Left lung (tissue), 10 donors: ENCODE measurements around the gene RNF13. TPM values are rescaled to one million over a fixed set of nuclear protein-coding genes. Genes with fewer than 3 reads are reported as not detected.

Experiments
- ATAC-seq: fragments of 200-7000 bp; cut with Tn5 transposase; one replicate; pipeline ENCODE4 v1.9.1; 2020; ENCODE audit warnings: moderate library complexity
- DNase-seq, 4 donors: peaks; one replicate each; pipeline ENCODE4 v3.0.0-alpha.2; 2013 to 2020
- H3K27ac ChIP-seq, 2 donors: fragments of 200-600 bp; sonication (generic) in 1 of 2; one replicate each; pipeline versions ENCODE4 v1.5.0 to v1.8.0; 2020 to 2021
- H3K27me3 ChIP-seq, 2 donors: fragments of 200-600 bp; sonication (generic) in 1 of 2; one replicate each; pipeline versions ENCODE4 v1.5.0 to v1.8.0; 2020 to 2021
- H3K36me3 ChIP-seq, 2 donors: fragments of 200-600 bp; sonication (generic) in 1 of 2; one replicate each; pipeline versions ENCODE4 v1.5.0 to v1.8.0; 2020 to 2021
- H3K4me1 ChIP-seq, 2 donors: fragments of 200-600 bp; one replicate each; pipeline ENCODE4 v1.8.0; 2021
- H3K4me3 ChIP-seq, 2 donors: fragments of 200-600 bp; sonication (generic) in 1 of 2; one replicate each; pipeline versions ENCODE4 v1.5.0 to v1.8.0; 2020 to 2021; ENCODE audit warnings: mild to moderate bottlenecking in 1 of 2
- H3K9me3 ChIP-seq, 2 donors: fragments of 200-600 bp; sonication (generic) in 1 of 2; one replicate each; pipeline versions ENCODE4 v1.5.0 to v1.8.0; 2020 to 2021
- intact Hi-C, 2 donors: fragments of 100-400 bp; cut with DNase I; formaldehyde crosslinking; loops; one replicate each; pipeline versions ENCODE4 v1.11.2 to v1.14.2; 2022
- polyA plus RNA-seq, 6 donors: library from polyadenylated mRNA; unstranded; fragments of 120-200 nt; gene quantifications; one replicate each; pipeline ENCODE4 v1.2.1, GENCODE V29; 2013; ENCODE audit not compliant: insufficient read length in 6 of 6
- total RNA-seq, 2 donors: library from RNA; stranded (reverse); fragmentation: NEBNext Ultra II Directional; extraction: Animal tissue kit (Norgen Biotek cat#: 25700); gene quantifications; one replicate each; pipeline ENCODE4 v1.2.1, GENCODE V29; 2021
- TF ChIP-seq, protein P1 (sequence below), 2 donors: fragments of 200-600 bp; sonication (generic) in 1 of 2; IDR thresholded peaks; one replicate each; pipeline versions ENCODE4 v1.5.0 to v1.8.0; 2021; ENCODE audit warnings: antibody characterized with exemption in 2 of 2
- donor health status: DM: no; HTN: yes; CAD: no.
- donor health status: DM: no; HTN: no; CAD: no.

The RNF13 gene
- total and polyA plus RNA-seq, 8 donors, result 64.9 to 126 (median 73.6) TPM

DNA sequence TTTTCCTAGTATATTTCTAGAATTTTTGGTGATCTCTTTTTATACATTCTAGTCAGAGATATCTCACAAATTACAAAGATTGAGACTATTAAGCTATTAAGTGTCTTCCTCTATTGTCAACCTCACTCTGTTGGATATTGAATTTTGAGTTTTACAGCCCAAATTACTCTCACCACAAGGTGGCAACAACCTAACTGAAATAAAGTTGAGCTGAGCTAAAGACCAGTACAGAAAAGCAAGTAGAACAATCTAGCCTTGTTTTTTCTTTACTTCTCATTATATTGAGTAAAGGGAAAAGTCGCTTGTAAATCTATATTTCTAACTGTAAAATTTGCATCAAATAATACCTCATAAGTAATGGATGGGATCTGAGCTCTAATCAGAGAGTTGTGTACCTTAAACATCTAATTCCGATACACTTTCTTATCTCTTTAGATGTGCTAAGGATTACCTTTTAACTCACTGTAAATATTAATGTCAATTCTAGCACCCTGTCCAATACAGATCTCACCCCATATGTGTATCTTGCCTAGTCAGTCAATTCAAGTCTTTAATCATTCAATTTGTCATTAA, 47.2 kb upstream of the RNF13 start:
- Histone ChIP-seq H3K9me3 (no peaks in the 10 kb centered on the region), H3K36me3 (no peaks in the 10 kb centered on the region), H3K27me3 (peaks cover 0 to 8% of the 10 kb centered on the region in 2 donors), H3K4me1 (no peaks in the 10 kb centered on the region), H3K27ac (no peak overlapping the region), H3K4me3 (no peak overlapping the region)
- TF ChIP-seq, protein P1, sequence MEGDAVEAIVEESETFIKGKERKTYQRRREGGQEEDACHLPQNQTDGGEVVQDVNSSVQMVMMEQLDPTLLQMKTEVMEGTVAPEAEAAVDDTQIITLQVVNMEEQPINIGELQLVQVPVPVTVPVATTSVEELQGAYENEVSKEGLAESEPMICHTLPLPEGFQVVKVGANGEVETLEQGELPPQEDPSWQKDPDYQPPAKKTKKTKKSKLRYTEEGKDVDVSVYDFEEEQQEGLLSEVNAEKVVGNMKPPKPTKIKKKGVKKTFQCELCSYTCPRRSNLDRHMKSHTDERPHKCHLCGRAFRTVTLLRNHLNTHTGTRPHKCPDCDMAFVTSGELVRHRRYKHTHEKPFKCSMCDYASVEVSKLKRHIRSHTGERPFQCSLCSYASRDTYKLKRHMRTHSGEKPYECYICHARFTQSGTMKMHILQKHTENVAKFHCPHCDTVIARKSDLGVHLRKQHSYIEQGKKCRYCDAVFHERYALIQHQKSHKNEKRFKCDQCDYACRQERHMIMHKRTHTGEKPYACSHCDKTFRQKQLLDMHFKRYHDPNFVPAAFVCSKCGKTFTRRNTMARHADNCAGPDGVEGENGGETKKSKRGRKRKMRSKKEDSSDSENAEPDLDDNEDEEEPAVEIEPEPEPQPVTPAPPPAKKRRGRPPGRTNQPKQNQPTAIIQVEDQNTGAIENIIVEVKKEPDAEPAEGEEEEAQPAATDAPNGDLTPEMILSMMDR (IDR thresholded peaks at IDR 0.05), result peak; percentile 23 to 37
- DNase-seq (peak in 1 of 4 donors; percentile 25), ATAC-seq (peak; percentile 58)
- intact Hi-C loops, result no loop called here

DNA sequence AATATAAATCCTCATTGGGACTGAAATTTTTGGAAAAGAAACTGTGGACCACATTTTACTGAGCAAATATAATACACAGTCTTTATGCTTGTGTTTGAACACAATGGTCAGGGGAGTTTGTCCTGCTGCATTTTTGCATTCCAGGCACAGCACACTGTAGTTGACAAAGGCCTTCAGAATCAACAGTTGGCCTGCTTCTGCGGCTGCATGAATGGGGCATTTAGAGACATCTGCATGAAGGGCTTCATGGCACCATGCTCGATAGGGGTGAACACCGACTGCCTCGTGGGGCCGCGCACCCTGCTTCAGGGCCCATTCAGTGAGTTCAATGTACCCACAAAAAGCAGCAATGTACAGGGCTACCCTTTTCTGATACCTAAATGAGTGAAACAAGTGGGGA, 45.3 kb upstream of the RNF13 start:
- H3K4me1 ChIP-seq, result no peaks in the 10 kb centered on the region
- H3K4me3 ChIP-seq, result no peak overlapping the region
- TF ChIP-seq, protein P1 (IDR thresholded peaks at IDR 0.05), result no peak
- peaks cover 0 to 8% of the 10 kb centered on the region in 2 donors for H3K27me3 ChIP-seq
- DNase-seq (no peak), ATAC-seq (no peak)
- H3K27ac ChIP-seq, result no peak overlapping the region
- H3K9me3 ChIP-seq, result no peaks in the 10 kb centered on the region
- intact Hi-C loops, result no loop called here
- no peaks in the 10 kb centered on the region for H3K36me3 ChIP-seq

DNA sequence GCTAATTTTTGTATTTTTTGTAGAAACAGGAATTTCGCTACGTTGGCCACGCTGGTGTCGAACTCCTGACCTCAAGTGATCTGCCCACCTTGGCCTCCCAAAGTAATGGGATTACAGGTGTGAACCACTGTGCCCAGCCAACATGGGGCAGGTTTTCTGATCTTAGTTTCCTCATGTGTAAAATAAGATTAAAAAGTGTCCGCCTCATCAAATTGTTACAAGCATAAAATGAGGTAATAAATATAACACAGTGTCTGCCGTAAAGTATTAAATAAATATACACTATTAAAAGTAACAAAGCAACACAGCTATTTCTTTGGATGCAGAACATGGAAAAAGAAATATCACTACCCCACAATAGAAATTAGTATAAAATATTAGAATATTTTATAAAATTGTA, 44.3 kb upstream of the RNF13 start:
- no peak for ATAC-seq
- no peaks in the 10 kb centered on the region for H3K9me3 ChIP-seq
- no peak overlapping the region for H3K4me3 ChIP-seq
- H3K36me3 ChIP-seq, result no peaks in the 10 kb centered on the region
- peaks cover 0 to 5% of the 10 kb centered on the region in 2 donors for H3K27me3 ChIP-seq
- intact Hi-C loops, result no loop called here
- DNase-seq, result no peak
- no peak overlapping the region for H3K27ac ChIP-seq
- no peaks in the 10 kb centered on the region for H3K4me1 ChIP-seq
- TF ChIP-seq, protein P1 (IDR thresholded peaks at IDR 0.05), result no peak

DNA sequence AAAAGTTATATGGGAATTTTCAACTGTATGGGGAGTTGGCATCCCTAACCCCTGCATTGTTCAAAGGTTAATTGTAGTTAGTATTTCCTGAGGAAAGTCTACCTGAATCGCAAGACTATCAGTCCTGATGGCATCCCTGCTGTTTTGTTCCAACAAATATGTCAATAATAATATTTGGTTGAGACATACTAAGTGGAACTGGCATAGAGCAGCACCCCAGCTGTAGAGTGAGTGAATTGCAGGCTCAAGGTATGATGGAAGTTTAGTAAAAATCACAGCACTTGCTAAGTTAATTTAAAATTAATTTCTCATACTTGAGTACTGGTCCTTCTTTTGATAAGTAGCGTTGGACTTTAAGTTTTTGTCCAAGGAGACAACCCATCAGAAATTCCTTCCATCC, 42.8 kb upstream of the RNF13 start:
- no peak for ATAC-seq
- DNase-seq, result no peak
- intact Hi-C loops, result no loop called here
- Histone ChIP-seq H3K4me1 (no peaks in the 10 kb centered on the region), H3K27me3 (no peaks in the 10 kb centered on the region), H3K27ac (no peak overlapping the region), H3K36me3 (no peaks in the 10 kb centered on the region), H3K9me3 (no peaks in the 10 kb centered on the region), H3K4me3 (no peak overlapping the region)
- TF ChIP-seq, protein P1 (IDR thresholded peaks at IDR 0.05), result no peak

DNA sequence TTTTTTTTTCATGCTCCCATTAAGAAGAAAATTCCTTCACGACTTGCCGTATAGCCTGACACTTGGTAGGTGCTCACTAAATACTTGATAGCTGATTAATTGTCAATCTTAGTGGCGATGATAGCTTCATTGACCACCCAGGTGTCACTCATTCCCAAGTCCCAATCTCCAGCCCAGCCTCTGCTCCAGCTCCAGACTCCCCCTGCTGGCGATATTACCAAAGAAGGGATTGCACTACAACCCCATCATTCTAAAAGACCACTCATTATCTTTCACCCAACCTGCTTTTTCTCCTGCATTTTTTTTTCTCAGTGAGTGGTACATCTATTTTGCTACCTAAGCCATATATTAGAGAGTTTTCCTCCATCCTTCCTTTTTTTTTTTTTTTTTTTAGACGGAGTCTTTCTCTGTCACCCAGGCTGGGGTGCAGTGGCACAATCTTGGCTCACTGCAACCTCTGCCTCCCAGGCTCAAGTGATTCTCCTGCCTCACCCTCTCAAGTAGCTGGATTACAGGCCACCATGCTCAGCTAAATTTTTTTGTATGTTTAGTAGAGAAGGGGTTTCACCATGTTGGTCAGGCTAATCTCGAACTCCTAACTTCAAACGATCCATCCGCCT, 41.3 kb upstream of the RNF13 start:
- H3K27me3 ChIP-seq, result no peaks in the 10 kb centered on the region
- TF ChIP-seq, protein P1 (IDR thresholded peaks at IDR 0.05), result peak; percentile 57 to 78
- DNase-seq, result peak in 2 of 4 donors; percentile 42 to 43
- no peak overlapping the region for H3K27ac ChIP-seq
- H3K4me1 ChIP-seq, result no peaks in the 10 kb centered on the region
- no peaks in the 10 kb centered on the region for H3K9me3 ChIP-seq
- no peak overlapping the region for H3K4me3 ChIP-seq
- no peaks in the 10 kb centered on the region for H3K36me3 ChIP-seq
- intact Hi-C loops, result no loop called here
- peak; percentile 82 for ATAC-seq
